Ishikawa (cell line): ENCODE data around the gene MRPL19.

ENCODE experiments used
- CEBPB ChIP-seq: IDR thresholded peaks from 2 replicates; pipeline ENCODE4 v1.6.1; 2012
- CREB1 ChIP-seq: IDR thresholded peaks from 2 replicates; pipeline ENCODE4 v1.6.1; 2012; ENCODE audit warnings: low read depth
- EGR1 ChIP-seq: IDR thresholded peaks from 2 replicates; pipeline ENCODE4 v1.6.1; 2012
- EP300 ChIP-seq: IDR thresholded peaks from 2 replicates; pipeline ENCODE4 v1.6.1; 2012; ENCODE audit warnings: borderline replicate concordance
- FOXM1 ChIP-seq: IDR thresholded peaks from 2 replicates; pipeline ENCODE4 v1.6.1; 2012; ENCODE audit warnings: low read depth, borderline replicate concordance
- NFIC ChIP-seq: IDR thresholded peaks from 2 replicates; pipeline ENCODE4 v1.6.1; 2012
- RAD21 ChIP-seq: IDR thresholded peaks from 2 replicates; pipeline ENCODE4 v1.6.1; 2012; ENCODE audit warnings: low read depth
- REST ChIP-seq: IDR thresholded peaks from 2 replicates; pipeline ENCODE4 v1.6.1; 2012; ENCODE audit warnings: low read depth, mild to moderate bottlenecking
- USF1 ChIP-seq: IDR thresholded peaks from 2 replicates; pipeline ENCODE4 v1.6.1; 2012
- YY1 ChIP-seq: IDR thresholded peaks from 2 replicates; pipeline ENCODE4 v1.6.1; 2012; ENCODE audit warnings: low read depth
- ZBTB7A ChIP-seq: IDR thresholded peaks from 2 replicates; pipeline ENCODE4 v1.6.1; 2012; ENCODE audit warnings: low read depth
- TF ChIP-seq, protein P1 (sequence below): IDR thresholded peaks from 2 replicates; pipeline ENCODE4 v1.6.1; 2012

- TF ChIP-seq USF1 (no peak), YY1 (no peak), REST (no peak), ZBTB7A (no peak), CEBPB (no peak), EGR1 (no peak), EP300 (no peak), FOXM1 (no peak), NFIC (no peak), CREB1 (no peak), RAD21 (no peak)
- TF ChIP-seq, protein P1, sequence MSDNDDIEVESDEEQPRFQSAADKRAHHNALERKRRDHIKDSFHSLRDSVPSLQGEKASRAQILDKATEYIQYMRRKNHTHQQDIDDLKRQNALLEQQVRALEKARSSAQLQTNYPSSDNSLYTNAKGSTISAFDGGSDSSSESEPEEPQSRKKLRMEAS: no peak
These were observed 7.4 kb downstream of the MRPL19 start for GRCh38 chr2:75654012-75654411.
